ENCODE results near the gene RAB30. TPM values are rescaled to one million over a fixed set of nuclear protein-coding genes. Genes with fewer than 3 reads are reported as not detected.

RAB30 gene
- polyA plus RNA-seq, 1 donor from 2014 or later, result 36.4 TPM

GRCh38 chr11:82927264-82927880 is 144.3 kb downstream of the RAB30 start:
- Histone ChIP-seq H3K9me2 (ENCODE audit: insufficient read depth, low read length) (no peaks in the 10 kb centered on the region), H3F3A (ENCODE audit: insufficient read depth, low read length, poor library complexity, severe bottlenecking) (no peaks in the 10 kb centered on the region), H3K4me2 (ENCODE audit: low read length) (no peak overlapping the region), H3K79me2 (replicated peaks; ENCODE audit: insufficient read depth, low read length) (no peaks in the 10 kb centered on the region), H4K20me1 (ENCODE audit: insufficient read depth) (no peaks in the 10 kb centered on the region), H3K4me3 (ENCODE audit: low read length) (no peak overlapping the region), H2AFZ (ENCODE audit: low read depth, low read length) (no peak overlapping the region), H3K9ac (ENCODE audit: low read length) (no peak overlapping the region), H3K27me3 (ENCODE audit: insufficient read depth, low read depth, low read length) (no peaks in the 10 kb centered on the region), H3K36me3 (ENCODE audit: insufficient read depth, low read length) (no peaks in the 10 kb centered on the region), H3K27ac (ENCODE audit: low read length) (no peak overlapping the region), H3K9me3 (ENCODE audit: low read length) (no peaks in the 10 kb centered on the region)
- TF ChIP-seq RAD21 (conservative IDR thresholded peaks at IDR 0.05), result peak; percentile 64
- peak; percentile 77 for TF ChIP-seq CTCF (IDR thresholded peaks at IDR 0.05; ENCODE audit: poor library complexity, severe bottlenecking)
- TF ChIP-seq POLR2AphosphoS5 (IDR thresholded peaks at IDR 0.05), result no peak
- no peak for TF ChIP-seq MXI1 (conservative IDR thresholded peaks at IDR 0.05; ENCODE audit: poor library complexity, severe bottlenecking)
- TF ChIP-seq TAF1 (IDR thresholded peaks at IDR 0.05; ENCODE audit: low read depth), result no peak
- TF ChIP-seq SMC3 (conservative IDR thresholded peaks at IDR 0.05; ENCODE audit: poor library complexity), result peak; percentile 76

- no peak for TF ChIP-seq REST (IDR thresholded peaks at IDR 0.05; ENCODE audit: borderline replicate concordance)
- TF ChIP-seq EZH2 (IDR thresholded peaks at IDR 0.05; ENCODE audit: borderline replicate concordance, insufficient read depth, low read length, poor library complexity, severe bottlenecking), result no peak
- TF ChIP-seq RAD21 (conservative IDR thresholded peaks at IDR 0.05), result no peak
- TF ChIP-seq EP300 (conservative IDR thresholded peaks at IDR 0.05; ENCODE audit: poor library complexity, severe bottlenecking), result no peak
- no peak for TF ChIP-seq TAF1 (IDR thresholded peaks at IDR 0.05; ENCODE audit: low read depth)
- no peak for TF ChIP-seq POLR2AphosphoS5 (IDR thresholded peaks at IDR 0.05)
- H3K4me3 ChIP-seq (ENCODE audit: low read length), result no peak overlapping the region
- H3K27me3 ChIP-seq (ENCODE audit: insufficient read depth, low read depth, low read length), result no peaks in the 10 kb centered on the region
- no peak overlapping the region for H3K27ac ChIP-seq (ENCODE audit: low read length)
- no peaks in the 10 kb centered on the region for H3F3A ChIP-seq (ENCODE audit: insufficient read depth, low read length, poor library complexity, severe bottlenecking)
- H3K4me2 ChIP-seq (ENCODE audit: low read length), result no peak overlapping the region
- H3K79me2 ChIP-seq (replicated peaks; ENCODE audit: insufficient read depth, low read length), result no peaks in the 10 kb centered on the region
- H4K20me1 ChIP-seq (ENCODE audit: insufficient read depth), result no peaks in the 10 kb centered on the region
- no peaks in the 10 kb centered on the region for H3K36me3 ChIP-seq (ENCODE audit: insufficient read depth, low read length)
- H3K9me3 ChIP-seq (ENCODE audit: low read length), result no peaks in the 10 kb centered on the region
- no peak overlapping the region for H3K9ac ChIP-seq (ENCODE audit: low read length)
- no peak overlapping the region for H2AFZ ChIP-seq (ENCODE audit: low read depth, low read length)
- H3K9me2 ChIP-seq (ENCODE audit: insufficient read depth, low read length), result no peaks in the 10 kb centered on the region
These were observed 147.0 kb downstream of the RAB30 start for GRCh38 chr11:82924522-82925224.

Small RNA genes lying within 50 kb of the gene (small RNA-seq; reads per million reads assigned to genes)
- 0 reads per million in 3 experiments for gene SNORA70E

Other genes starting within 250 kb of the RAB30 start
- gene PRCP, start 171.5 kb downstream of the RAB30 start, polyA plus RNA-seq, result 6.1 and 13.3 TPM in 2 replicates
- gene DDIAS, start 170.2 kb downstream of the RAB30 start, polyA plus RNA-seq, result 0.26 and 2.3 TPM in 2 replicates
- gene PCF11, start 85.2 kb upstream of the RAB30 start, polyA plus RNA-seq, result 81.7 and 82.4 TPM in 2 replicates
- 11.5 and 16.1 TPM in 2 replicates for gene ANKRD42, start 121.8 kb upstream of the RAB30 start, polyA plus RNA-seq
- gene CCDC90B, start 214.5 kb upstream of the RAB30 start, polyA plus RNA-seq, result 351 and 358 TPM in 2 replicates